HG03175 (cell line): ENCODE results near the gene ACVR1C.

Experiments used
- ATAC-seq: cut with Tn5 transposase; IDR thresholded peaks from one replicate; pipeline ENCODE4 v1.9.1; 2021; ENCODE audit warnings: mild to moderate bottlenecking, moderate library complexity; ENCODE audit not compliant: unreplicated experiment

ACVR1C gene

GRCh38 chr2:157628477-157629415, at the start of gene ACVR1C:
ACVR1C (minus strand) TSS chr2:157628864; CDS start chr2:157628644, 220 bp downstream.
- peak; percentile 85 for ATAC-seq

DNA sequence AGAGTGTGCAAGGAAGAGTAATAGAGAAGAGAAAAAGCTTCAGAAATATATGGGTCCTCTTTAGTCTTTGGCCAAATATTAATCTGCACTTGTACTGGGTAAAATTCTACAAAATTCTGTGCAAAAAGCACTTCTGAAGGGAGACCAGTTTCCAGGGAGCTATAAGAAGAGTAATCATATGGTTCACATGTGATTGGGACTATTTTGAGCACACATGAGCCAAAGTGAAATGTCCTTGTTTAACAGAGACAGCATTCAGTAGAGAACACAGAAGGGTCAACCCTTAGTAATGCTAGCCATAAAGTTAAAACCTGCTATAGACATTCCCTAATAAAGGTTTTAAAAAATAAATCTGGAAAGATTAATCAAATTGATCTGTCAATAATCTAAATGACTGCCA, 49.3 kb upstream of the ACVR1C start:
- no peak for ATAC-seq

GRCh38 chr2:157672129-157672528, 43.5 kb upstream of the ACVR1C start:
- ATAC-seq, result no peak

DNA sequence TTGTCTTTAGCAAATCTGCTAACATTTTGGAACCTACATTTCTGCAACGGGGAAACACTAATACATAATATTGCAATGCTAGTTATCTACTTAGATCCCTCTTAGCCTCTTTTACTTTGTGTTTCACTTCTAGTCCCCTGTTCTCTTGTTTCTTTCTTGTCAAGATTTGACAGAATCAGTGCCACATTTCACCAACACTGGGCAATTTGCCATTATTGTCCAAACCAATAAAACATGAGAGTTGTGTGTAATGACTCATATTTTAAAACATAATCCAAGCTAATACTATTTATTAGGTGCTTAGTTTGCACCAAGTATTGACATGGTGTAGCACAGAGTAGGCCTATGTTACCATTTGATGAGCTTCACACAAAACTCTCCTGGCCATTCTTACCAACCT, 33.7 kb upstream of the ACVR1C start:
- no peak for ATAC-seq

DNA sequence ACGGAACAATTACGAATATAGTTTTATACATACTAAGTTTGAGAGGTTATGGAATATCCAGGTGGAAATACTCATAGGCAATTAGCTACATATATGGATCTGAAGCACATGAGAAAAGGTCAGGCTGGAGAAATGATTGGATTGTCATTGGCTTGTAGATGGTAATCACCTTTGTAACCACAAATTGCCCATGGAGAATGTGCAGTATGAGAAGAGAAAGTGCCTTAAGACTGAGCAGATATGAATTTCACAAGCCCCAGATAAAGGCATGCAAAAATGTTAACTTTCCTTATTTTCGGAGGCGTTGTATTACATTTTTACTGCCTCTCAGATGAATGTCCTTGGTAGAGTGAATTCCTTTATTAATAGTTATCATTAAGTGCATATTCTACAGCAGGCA, 33.1 kb upstream of the ACVR1C start:
- no peak for ATAC-seq

GRCh38 chr2:157657858-157658257, 29.2 kb upstream of the ACVR1C start:
- ATAC-seq, result no peak

GRCh38 chr2:157657101-157657500, 28.4 kb upstream of the ACVR1C start:
- no peak for ATAC-seq

DNA sequence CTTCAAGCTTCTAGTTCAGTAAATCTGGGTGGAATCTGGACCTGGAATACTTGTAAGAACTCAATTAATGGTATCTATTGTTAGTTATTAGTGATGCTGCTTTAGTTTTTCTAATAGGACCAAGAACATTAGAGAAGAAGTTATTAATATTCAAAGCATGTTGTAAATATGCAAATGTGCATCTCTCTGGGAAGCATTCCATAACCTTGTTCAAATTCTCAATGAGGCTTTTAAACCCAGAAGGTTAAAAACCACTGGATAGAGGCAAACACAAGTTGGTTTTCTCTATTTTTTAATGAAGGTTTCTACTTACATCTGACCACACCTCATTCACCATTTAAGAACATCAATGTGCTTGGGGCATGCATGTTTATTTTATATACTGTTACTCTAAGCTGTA, 16.1 kb upstream of the ACVR1C start:
- no peak for ATAC-seq

DNA sequence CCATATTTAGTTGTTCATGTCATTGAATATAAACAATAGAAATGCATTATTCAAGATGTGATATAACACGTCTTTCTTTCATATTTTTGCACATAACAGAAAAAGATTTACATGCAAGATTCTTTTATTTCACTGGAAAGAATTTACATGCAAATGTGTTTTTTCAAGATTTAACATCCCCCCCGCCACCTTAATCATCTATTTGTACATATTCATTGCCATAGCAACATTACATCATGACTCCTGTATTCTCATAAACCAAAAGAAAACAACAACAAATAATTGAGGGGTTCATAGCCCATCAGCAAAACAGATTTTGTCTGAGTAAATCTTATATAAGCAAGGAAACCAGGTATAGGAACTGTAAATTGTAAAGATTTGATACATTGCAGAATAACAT, 3.2 kb upstream of the ACVR1C start:
- ATAC-seq, result no peak

DNA sequence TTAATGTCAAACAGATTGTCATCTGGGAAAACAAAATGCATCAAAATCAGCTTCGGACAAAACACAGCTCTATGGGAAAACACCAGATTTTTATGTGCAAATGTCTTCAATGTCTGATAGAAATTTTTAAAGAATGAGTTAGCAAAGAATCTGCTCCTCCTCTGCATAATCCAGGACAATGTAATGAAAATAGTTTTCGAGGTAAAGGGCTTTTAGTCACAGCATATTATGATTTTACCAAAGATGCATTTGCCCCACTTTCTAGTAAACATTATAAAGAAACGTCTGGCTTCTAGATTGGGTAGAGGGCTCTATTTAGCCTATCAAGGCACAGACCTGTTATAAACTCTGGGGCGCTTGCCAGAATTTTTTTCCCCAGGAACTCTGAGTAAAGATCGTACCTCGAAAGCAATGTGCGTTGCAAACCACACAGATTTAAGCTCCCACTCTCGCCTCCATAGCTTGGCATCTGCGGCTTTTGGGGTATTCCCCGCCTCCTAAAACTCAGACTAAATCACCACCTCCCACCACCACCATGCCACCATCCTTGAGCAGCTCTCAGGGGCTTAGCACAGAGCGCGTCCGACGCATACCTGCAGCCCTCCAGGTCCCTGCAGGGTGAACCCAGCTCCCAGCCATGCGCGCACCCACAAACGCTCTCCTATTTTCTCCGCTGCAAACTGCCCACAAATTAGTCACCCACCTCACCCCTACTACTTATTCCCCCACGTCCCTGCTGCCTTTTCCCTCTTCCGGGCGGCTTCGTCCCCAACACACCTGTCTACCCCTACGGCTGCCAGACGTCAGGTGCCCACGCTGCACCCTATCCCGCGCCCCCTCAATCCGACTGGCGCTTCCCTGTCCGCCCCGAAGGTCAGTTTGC, 829 bp downstream of the ACVR1C start:
- ATAC-seq, result peak; percentile 12

- ATAC-seq, result no peak
Measured at GRCh38 chr2:157625296-157625695, 3.4 kb downstream of the ACVR1C start.

GRCh38 chr2:157620956-157621355, 7.7 kb downstream of the ACVR1C start:
- ATAC-seq, result no peak

- no peak for ATAC-seq
Measured at GRCh38 chr2:157611726-157612125, 16.9 kb downstream of the ACVR1C start.

DNA sequence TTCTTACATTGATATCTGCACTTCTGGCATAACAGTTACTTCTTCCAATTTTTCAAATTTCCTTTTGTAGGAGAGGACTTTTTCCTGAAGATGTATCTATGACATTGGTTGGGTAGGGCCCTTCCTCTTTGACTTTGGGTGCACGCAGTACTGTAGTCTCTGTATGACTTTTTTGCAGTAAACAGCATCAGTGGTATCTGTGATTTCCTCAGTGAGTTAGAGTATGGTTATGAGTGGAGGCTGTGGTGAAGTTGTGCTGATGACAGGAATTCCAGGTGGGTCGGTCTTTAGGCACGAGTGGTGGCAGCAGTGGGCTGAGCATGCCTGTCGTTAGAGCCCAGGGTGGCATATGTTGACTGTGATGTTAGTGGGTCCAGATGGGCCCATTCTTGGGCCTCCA, 17.6 kb downstream of the ACVR1C start:
- ATAC-seq, result no peak

GRCh38 chr2:157606534-157606933, 22.1 kb downstream of the ACVR1C start:
- ATAC-seq, result no peak

- no peak for ATAC-seq
Measured at GRCh38 chr2:157603198-157603597, 25.5 kb downstream of the ACVR1C start.

DNA sequence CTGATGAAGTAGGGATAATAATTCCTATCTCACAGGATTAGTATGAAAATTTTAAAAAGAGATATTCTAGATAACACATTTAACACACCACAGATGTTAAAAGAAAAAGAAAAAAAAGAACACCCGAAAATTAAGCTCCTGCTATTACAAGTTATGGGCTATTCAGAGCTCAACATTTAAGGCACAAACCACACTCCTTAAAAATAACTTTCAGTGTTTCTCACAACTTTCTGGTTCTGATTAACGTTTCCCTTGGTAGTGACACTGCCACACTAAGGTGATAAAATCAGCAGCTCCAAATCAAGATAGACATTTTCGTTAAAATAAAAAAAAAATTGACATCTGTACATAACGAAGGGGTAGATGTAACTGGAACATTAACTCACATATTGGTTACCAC, 26.9 kb downstream of the ACVR1C start:
- no peak for ATAC-seq

DNA sequence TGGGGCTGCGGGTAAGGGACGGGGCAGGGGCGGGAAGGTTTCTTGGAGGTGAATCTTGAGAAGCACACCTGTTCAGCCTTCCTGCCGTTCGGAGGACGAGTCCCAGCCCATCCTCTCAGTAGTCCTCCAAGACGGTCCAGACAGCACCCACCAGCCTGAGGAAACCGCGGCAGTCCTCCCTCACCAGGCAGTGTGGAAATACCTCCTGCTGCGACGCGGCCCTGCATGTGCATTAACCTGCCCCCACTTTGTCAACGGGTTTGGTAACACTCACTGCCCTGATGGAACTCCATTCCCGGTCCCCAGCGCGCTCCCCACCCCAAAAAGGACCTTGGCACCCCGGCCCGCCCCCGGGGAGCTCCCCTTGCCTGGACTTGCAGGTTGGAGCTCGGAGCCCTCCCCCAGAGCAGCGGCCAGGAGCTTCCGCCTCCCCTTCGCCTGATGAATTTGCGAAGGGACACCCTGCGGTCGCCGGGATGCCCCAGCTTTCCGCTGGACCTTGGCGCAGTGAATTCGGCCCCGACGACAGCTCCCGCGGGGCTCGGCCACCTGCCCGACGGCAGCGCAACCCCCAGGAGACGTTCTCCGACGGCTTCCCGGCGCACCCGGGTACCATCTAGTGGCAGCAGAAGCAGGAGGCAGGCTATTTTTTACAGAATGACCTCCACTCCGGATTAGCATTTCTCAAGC, 31.5 kb downstream of the ACVR1C start:
- ATAC-seq, result no peak

DNA sequence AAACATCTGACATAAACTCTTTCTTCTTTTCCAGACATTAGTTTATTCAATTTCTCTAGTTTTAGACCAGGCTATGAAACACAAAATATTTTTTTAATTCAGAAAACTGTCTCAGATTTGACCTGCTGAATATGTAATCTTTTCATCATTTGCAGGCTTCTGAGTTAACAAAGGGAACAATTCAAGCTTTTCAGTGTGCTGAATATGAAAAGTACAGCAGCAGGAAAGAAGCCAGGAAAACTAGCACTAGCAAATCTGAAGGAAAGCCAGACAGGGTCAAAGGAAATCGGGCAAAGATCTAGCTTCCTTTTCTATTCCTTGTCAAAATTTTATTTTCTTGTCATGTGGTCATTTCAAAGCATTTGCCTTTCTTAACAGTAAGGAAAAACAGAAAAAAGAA, 35.3 kb downstream of the ACVR1C start:
- ATAC-seq, result no peak

DNA sequence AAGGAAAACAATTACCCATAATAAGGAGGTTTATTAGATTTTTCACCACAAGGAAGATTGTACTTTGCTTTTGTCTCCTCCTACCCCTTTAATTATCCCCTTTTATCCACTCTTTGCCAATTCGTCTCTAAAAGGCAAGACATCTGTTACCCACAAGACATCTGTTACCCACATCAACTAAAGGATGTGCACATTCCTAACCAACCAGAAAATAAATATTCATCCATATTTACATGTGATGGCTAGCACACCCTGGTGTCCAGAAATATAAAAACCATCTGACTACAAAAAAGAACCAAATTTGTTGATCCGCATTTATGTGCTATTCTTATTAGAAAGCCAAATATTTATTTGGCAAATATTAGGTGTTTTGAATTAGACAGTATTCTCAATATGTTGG, 35.7 kb downstream of the ACVR1C start:
- no peak for ATAC-seq

DNA sequence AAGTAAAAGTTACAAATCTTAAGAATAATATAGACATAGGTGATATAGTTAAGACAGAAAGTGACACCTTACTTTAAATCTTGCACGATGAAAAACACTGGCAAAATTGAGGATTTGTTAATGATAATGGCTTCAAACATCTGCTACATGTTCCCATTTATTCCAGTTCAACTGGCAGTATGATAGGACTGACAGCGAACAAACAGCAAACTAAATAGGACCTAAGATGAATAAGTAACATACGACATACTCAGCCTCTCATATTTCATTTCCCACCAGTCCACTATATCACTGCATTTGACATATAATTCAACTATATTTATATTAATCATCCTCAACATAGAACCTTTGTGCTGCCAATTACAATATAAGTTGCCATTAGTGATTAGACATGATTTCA, 36.3 kb downstream of the ACVR1C start:
- ATAC-seq, result no peak
